ENCODE data around the gene NAALADL2. TPM values are rescaled to one million over a fixed set of nuclear protein-coding genes. Genes with fewer than 3 reads are reported as not detected.
"Not testable (repeated sequence)": the region's sequence is repeated elsewhere in the genome, so short reads cannot be mapped to it uniquely, and the experiment has no call there.

NAALADL2 gene
- total RNA-seq, 1 donor from 2014 or later: 5.9 TPM

- no peak for TF ChIP-seq CTCF (IDR thresholded peaks at IDR 0.05)
- Histone ChIP-seq H3K27ac (no peak overlapping the region), H3K4me3 (no peak overlapping the region), H3K9me3 (no peaks in the 10 kb centered on the region), H3K27me3 (no peaks in the 10 kb centered on the region), H3K36me3 (no peaks in the 10 kb centered on the region), H3K4me1 (no peaks in the 10 kb centered on the region)
- no peak for DNase-seq (ENCODE audit: low spot score in 2 of 2)
- intact Hi-C loops (cut with DNase I): no loop called here
These were observed 933.1 kb downstream of the NAALADL2 start for GRCh38 chr3:175792245-175792644.

GRCh38 chr3:175798326-175798725 lies 939.2 kb downstream of the NAALADL2 start:
- Histone ChIP-seq H3K9me3 (no peaks in the 10 kb centered on the region), H3K4me3 (no peak overlapping the region), H3K27me3 (no peaks in the 10 kb centered on the region), H3K27ac (no peak overlapping the region), H3K4me1 (no peaks in the 10 kb centered on the region), H3K36me3 (no peaks in the 10 kb centered on the region)
- no peak for TF ChIP-seq CTCF (IDR thresholded peaks at IDR 0.05)
- intact Hi-C loops (cut with DNase I): no loop called here
- no peak for DNase-seq (ENCODE audit: low spot score in 2 of 2)

- no peaks in the 10 kb centered on the region for H3K27me3 ChIP-seq
- DNase-seq (ENCODE audit: low spot score in 2 of 2): no peak
- TF ChIP-seq CTCF (IDR thresholded peaks at IDR 0.05): no peak
- intact Hi-C loops (cut with DNase I): no loop called here
- no peak overlapping the region for H3K27ac ChIP-seq
- no peaks in the 10 kb centered on the region for H3K4me1 ChIP-seq
- H3K9me3 ChIP-seq: no peaks in the 10 kb centered on the region
- H3K36me3 ChIP-seq: no peaks in the 10 kb centered on the region
- no peak overlapping the region for H3K4me3 ChIP-seq
These were observed 946.7 kb downstream of the NAALADL2 start for GRCh38 chr3:175805825-175806224.

- Histone ChIP-seq H3K27ac (no peak overlapping the region), H3K27me3 (no peaks in the 10 kb centered on the region), H3K36me3 (no peaks in the 10 kb centered on the region), H3K4me3 (no peak overlapping the region), H3K9me3 (no peaks in the 10 kb centered on the region), H3K4me1 (no peaks in the 10 kb centered on the region)
- TF ChIP-seq CTCF (IDR thresholded peaks at IDR 0.05): no peak
- intact Hi-C loops (cut with DNase I): no loop called here
- DNase-seq (ENCODE audit: low spot score in 2 of 2): no peak
These were observed 948.0 kb downstream of the NAALADL2 start for GRCh38 chr3:175807175-175807574.

- H3K27me3 ChIP-seq: no peaks in the 10 kb centered on the region
- no peak overlapping the region for H3K27ac ChIP-seq
- no peak for TF ChIP-seq CTCF (IDR thresholded peaks at IDR 0.05)
- no peak for DNase-seq (ENCODE audit: low spot score in 2 of 2)
- H3K4me1 ChIP-seq: no peaks in the 10 kb centered on the region
- H3K36me3 ChIP-seq: no peaks in the 10 kb centered on the region
- peaks cover 9 to 33% of the 10 kb centered on the region in 2 donors for H3K9me3 ChIP-seq
- no peak overlapping the region for H3K4me3 ChIP-seq
- intact Hi-C loops (cut with DNase I): no loop called here
These were observed 959.8 kb downstream of the NAALADL2 start for GRCh38 chr3:175818811-175819464.

GRCh38 chr3:175822766-175823491 lies 963.8 kb downstream of the NAALADL2 start:
- H3K4me1 ChIP-seq; intact Hi-C loops (cut with DNase I); DNase-seq (ENCODE audit: low spot score in 2 of 2): not testable (repeated sequence)

GRCh38 chr3:175825016-175825580 lies 966.0 kb downstream of the NAALADL2 start:
- intact Hi-C loops (cut with DNase I); H3K4me3 ChIP-seq; H3K4me1 ChIP-seq; H3K27me3 ChIP-seq; DNase-seq (ENCODE audit: low spot score in 2 of 2); H3K27ac ChIP-seq; H3K36me3 ChIP-seq; H3K9me3 ChIP-seq: not testable (repeated sequence)

More at GRCh38 chr3:175822766-175823491, 963.8 kb downstream of the NAALADL2 start:
- not testable (repeated sequence) for H3K36me3 ChIP-seq, H3K27ac ChIP-seq, H3K27me3 ChIP-seq, H3K4me3 ChIP-seq
- H3K9me3 ChIP-seq: peaks cover 7 to 17% of the 10 kb centered on the region in 2 donors
